DND-41 (cell line): ENCODE results near the gene GRK1.

ENCODE experiments used
- ATAC-seq: fragments of 200-7000 bp; cut with Tn5 transposase; 3 replicates; pipeline ENCODE4 v1.9.1; 2021; ENCODE audit warnings: low read depth; ENCODE audit not compliant: insufficient read depth
- DNase-seq: peaks from one replicate; pipeline ENCODE4 v3.0.0-alpha.2; 2020
- H2AFZ ChIP-seq: 2 replicates; pipeline ENCODE4 v1.6.0; 2012; ENCODE audit warnings: low read depth, low read length
- H3K27ac ChIP-seq: 2 replicates; pipeline ENCODE4 v1.5.1; 2012; ENCODE audit warnings: low read length, inconsistent platforms
- H3K27me3 ChIP-seq: fragments of 200-600 bp; sonication (generic); 2 replicates; pipeline ENCODE4 v1.6.0; 2012; ENCODE audit warnings: low read length, mild to moderate bottlenecking, inconsistent platforms; ENCODE audit not compliant: insufficient read depth, poor library complexity
- H3K36me3 ChIP-seq: 2 replicates; pipeline ENCODE4 v1.5.1; 2012; ENCODE audit warnings: low read length, inconsistent platforms; ENCODE audit not compliant: insufficient read depth
- H3K4me1 ChIP-seq: 2 replicates; pipeline ENCODE4 v1.5.1; 2012; ENCODE audit warnings: mild to moderate bottlenecking, low read length; ENCODE audit not compliant: insufficient read depth
- H3K4me2 ChIP-seq: 2 replicates; pipeline ENCODE4 v1.6.0; 2012; ENCODE audit warnings: mild to moderate bottlenecking, moderate library complexity, low read length, inconsistent platforms; ENCODE audit not compliant: insufficient read depth
- H3K4me3 ChIP-seq, 2 experiments: fragments of 200-600 bp in 1 of 2; shearing (Covaris generic) in 1 of 2; 2 replicates each; pipeline ENCODE4 v1.5.1; 2012 to 2016; ENCODE audit warnings: inconsistent platforms in 2 of 2, low read length in 2 of 2, mild to moderate bottlenecking in 2 of 2, low read depth in 1 of 2, moderate library complexity in 1 of 2
- H3K79me2 ChIP-seq: 2 replicates; pipeline ENCODE4 v1.6.0; 2012; ENCODE audit warnings: low read length, inconsistent platforms; ENCODE audit not compliant: insufficient read depth
- H3K9ac ChIP-seq: 2 replicates; pipeline ENCODE4 v1.6.0; 2012; ENCODE audit warnings: low read depth, mild to moderate bottlenecking, inconsistent platforms, low read length, moderate library complexity
- H3K9me3 ChIP-seq: 2 replicates; pipeline ENCODE4 v1.5.1; 2012; ENCODE audit warnings: low read length, moderate library complexity, mild to moderate bottlenecking, inconsistent platforms; ENCODE audit not compliant: insufficient read depth, severe bottlenecking
- H4K20me1 ChIP-seq: 2 replicates; pipeline ENCODE4 v1.6.0; 2012; ENCODE audit warnings: low read length; ENCODE audit not compliant: insufficient read depth
- CTCF ChIP-seq: IDR thresholded peaks from 2 replicates; pipeline ENCODE4 v1.5.1; 2012; ENCODE audit warnings: borderline replicate concordance, low read length, moderate library complexity, mild to moderate bottlenecking; ENCODE audit not compliant: poor library complexity, severe bottlenecking; ENCODE audit errors: extremely low read depth
- EZH2 ChIP-seq: IDR thresholded peaks from 3 replicates; pipeline ENCODE4 v1.6.1; 2012; ENCODE audit warnings: borderline replicate concordance, low read depth, mild to moderate bottlenecking, moderate library complexity, low read length, inconsistent platforms; ENCODE audit not compliant: severe bottlenecking

GRK1 gene

GRCh38 chr13:113764793-113765563 is 98.0 kb downstream of the GRK1 start:
- no peak for ATAC-seq
- H3K4me3 ChIP-seq = no peak overlapping the region
- no peak overlapping the region for H3K27ac ChIP-seq
- peaks cover 3% of the 10 kb centered on the region for H4K20me1 ChIP-seq
- TF ChIP-seq CTCF (no peak), EZH2 (no peak)
- H3K9me3 ChIP-seq = no peaks in the 10 kb centered on the region
- H3K9ac ChIP-seq = no peak overlapping the region
- H3K27me3 ChIP-seq = peaks cover 17% of the 10 kb centered on the region
- H2AFZ ChIP-seq = no peak overlapping the region
- no peaks in the 10 kb centered on the region for H3K36me3 ChIP-seq
- H3K4me2 ChIP-seq = no peak overlapping the region
- no peaks in the 10 kb centered on the region for H3K79me2 ChIP-seq
- no peak for DNase-seq
- H3K4me1 ChIP-seq = no peaks in the 10 kb centered on the region

- Histone ChIP-seq H3K4me1 (no peaks in the 10 kb centered on the region), H3K27me3 (peaks cover 15% of the 10 kb centered on the region), H3K27ac (no peak overlapping the region), H4K20me1 (peaks cover 3% of the 10 kb centered on the region), H2AFZ (no peak overlapping the region), H3K9ac (no peak overlapping the region), H3K4me3 (no peak overlapping the region), H3K4me2 (no peak overlapping the region), H3K79me2 (no peaks in the 10 kb centered on the region), H3K9me3 (no peaks in the 10 kb centered on the region), H3K36me3 (no peaks in the 10 kb centered on the region)
- DNase-seq (no peak), ATAC-seq (no peak)
- no peak for TF ChIP-seq CTCF
- TF ChIP-seq EZH2 = no peak
Measured at GRCh38 chr13:113765564-113765910, 98.5 kb downstream of the GRK1 start.

GRCh38 chr13:113766035-113766800 is 99.2 kb downstream of the GRK1 start:
- DNase-seq = no peak
- H3K79me2 ChIP-seq = no peaks in the 10 kb centered on the region
- no peaks in the 10 kb centered on the region for H3K4me1 ChIP-seq
- H3K27me3 ChIP-seq = peaks cover 13% of the 10 kb centered on the region
- no peak for ATAC-seq
- H4K20me1 ChIP-seq = peaks cover 3% of the 10 kb centered on the region
- no peak overlapping the region for H3K27ac ChIP-seq
- no peak for TF ChIP-seq EZH2
- H3K4me3 ChIP-seq = no peak overlapping the region
- H3K9me3 ChIP-seq = no peaks in the 10 kb centered on the region
- no peaks in the 10 kb centered on the region for H3K36me3 ChIP-seq
- no peak overlapping the region for H3K4me2 ChIP-seq
- no peak overlapping the region for H3K9ac ChIP-seq
- no peak overlapping the region for H2AFZ ChIP-seq

GRCh38 chr13:113767366-113767765 is 100.3 kb downstream of the GRK1 start:
- DNase-seq (no peak), ATAC-seq (no peak)
- TF ChIP-seq CTCF = no peak
- no peak for TF ChIP-seq EZH2
- no peaks in the 10 kb centered on the region for H3K79me2 ChIP-seq
- no peaks in the 10 kb centered on the region for H3K4me1 ChIP-seq
- no peak overlapping the region for H3K4me2 ChIP-seq
- H2AFZ ChIP-seq = no peak overlapping the region
- peaks cover 3% of the 10 kb centered on the region for H4K20me1 ChIP-seq
- no peak overlapping the region for H3K9ac ChIP-seq
- H3K36me3 ChIP-seq = no peaks in the 10 kb centered on the region
- no peak overlapping the region for H3K27ac ChIP-seq
- peaks cover 8% of the 10 kb centered on the region for H3K27me3 ChIP-seq
- no peaks in the 10 kb centered on the region for H3K9me3 ChIP-seq
- H3K4me3 ChIP-seq = no peak overlapping the region
